ENCODE results near the gene FHOD3. TPM values are rescaled to one million over a fixed set of nuclear protein-coding genes. Genes with fewer than 3 reads are reported as not detected.

The FHOD3 gene
- total RNA-seq, 1 experiment from 2014 or later = 2.9 TPM

DNA sequence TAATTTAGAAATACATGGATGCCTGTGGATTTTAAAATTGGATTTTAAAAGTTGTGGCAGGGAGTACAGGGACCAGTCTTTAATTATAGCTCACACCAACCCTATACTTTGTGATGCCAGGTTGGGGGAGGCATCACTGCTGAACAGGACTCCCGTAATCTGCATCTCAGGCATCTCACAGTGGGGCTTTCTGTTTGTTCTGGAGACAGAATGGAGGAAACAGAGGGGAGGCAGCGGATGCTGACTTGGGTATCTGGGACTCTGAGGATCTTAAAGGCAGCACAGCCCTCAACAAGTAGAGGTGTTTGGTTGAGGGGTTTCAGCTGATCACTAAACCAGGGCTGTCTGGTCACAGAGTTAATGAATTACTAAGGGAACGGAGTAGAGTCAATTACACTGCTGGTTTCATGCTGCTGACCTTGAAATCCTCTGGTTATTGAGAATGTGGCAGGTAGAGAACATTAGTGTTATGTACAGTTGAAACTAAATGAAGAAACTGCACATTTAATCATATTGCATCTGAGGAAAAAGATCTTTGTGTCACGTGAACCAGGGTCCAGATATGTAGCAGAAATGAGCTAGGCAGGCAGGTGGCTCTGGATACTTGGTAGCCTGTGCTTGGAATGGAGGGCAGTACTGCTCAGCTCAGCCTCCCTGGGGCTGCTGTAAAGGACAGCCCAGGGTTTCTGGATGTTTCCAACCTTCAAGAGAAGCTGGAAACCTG is 40.3 kb downstream of the FHOD3 start:
- no TSS peak for BruUV-seq (replicated peaks)
- intact Hi-C loops (cut with micrococcal nuclease; ENCODE audit: unreplicated experiment) = no loop called here
- Mint-ChIP-seq H3K4me1 (ENCODE audit: low read depth, unreplicated experiment) (peaks cover 11% of the 10 kb centered on the region), H3K27ac (ENCODE audit: unreplicated experiment) (no peak overlapping the region), H3K9me3 (ENCODE audit: low read depth, unreplicated experiment) (no peaks in the 10 kb centered on the region), H3K4me3 (ENCODE audit: low read depth, unreplicated experiment) (no peak overlapping the region), H3K36me3 (ENCODE audit: insufficient read depth, unreplicated experiment) (no peaks in the 10 kb centered on the region), H3K27me3 (ENCODE audit: unreplicated experiment) (peaks cover 14% of the 10 kb centered on the region)
- DNase-seq = no peak
- CTCF ChIA-PET = no interaction called here
- no peak for TF ChIP-seq CTCF (IDR thresholded peaks at IDR 0.05; ENCODE audit: unreplicated experiment)

DNA sequence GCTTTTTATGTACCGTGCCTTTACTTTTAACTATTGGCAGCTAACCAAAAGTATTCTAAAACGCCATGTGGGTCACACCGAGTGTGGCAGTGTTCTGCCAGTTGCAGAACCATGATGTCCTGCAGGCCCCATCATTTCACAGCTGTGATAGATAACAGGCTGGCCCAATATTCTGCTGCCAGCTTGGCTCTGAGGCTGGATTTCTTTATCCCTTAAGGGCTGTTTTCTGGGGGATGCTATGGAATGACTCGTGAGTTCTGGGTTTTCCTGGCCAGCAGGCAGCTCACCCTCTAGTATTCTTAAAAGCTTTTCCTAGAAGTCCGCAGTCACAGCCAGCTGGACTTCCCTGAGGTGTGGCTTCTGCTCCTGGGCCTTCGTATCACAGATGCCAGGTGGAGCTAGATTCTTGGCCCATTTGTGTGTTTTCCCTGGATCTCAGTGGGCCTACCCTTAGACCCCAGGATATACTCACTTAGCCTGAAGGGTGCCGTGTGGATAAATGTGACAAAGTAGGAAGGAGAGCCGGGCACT is 41.0 kb downstream of the FHOD3 start:
- Mint-ChIP-seq H3K9me3 (ENCODE audit: low read depth, unreplicated experiment) (no peaks in the 10 kb centered on the region), H3K36me3 (ENCODE audit: insufficient read depth, unreplicated experiment) (no peaks in the 10 kb centered on the region), H3K27ac (ENCODE audit: unreplicated experiment) (no peak overlapping the region), H3K4me3 (ENCODE audit: low read depth, unreplicated experiment) (no peak overlapping the region), H3K4me1 (ENCODE audit: low read depth, unreplicated experiment) (peaks cover 11% of the 10 kb centered on the region), H3K27me3 (ENCODE audit: unreplicated experiment) (peaks cover 14% of the 10 kb centered on the region)
- BruUV-seq (replicated peaks) = no TSS peak
- no peak for TF ChIP-seq CTCF (IDR thresholded peaks at IDR 0.05; ENCODE audit: unreplicated experiment)
- no peak for DNase-seq
- CTCF ChIA-PET = no interaction called here
- intact Hi-C loops (cut with micrococcal nuclease; ENCODE audit: unreplicated experiment) = no loop called here

DNA sequence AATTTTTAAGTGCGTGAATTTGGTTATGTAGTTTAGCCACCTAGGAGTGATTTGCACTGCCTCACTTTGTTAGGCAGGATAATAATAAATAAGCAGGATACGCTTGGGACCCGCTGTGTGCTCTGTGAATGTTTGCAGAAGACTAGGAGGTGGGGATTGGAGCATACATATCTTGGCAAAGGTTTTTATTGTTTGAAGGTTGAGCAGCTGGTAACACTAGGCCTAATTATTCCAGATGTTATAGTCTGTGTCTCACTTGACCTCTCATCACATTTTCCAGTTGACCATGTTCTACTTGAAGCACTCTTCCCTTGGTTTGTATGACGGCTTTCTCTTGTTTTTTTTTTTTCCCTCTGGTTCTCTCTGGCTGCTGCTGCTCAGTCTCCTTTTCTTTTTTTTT is 42.7 kb downstream of the FHOD3 start:
- Mint-ChIP-seq H3K27me3 (ENCODE audit: unreplicated experiment) (peaks cover 14% of the 10 kb centered on the region), H3K9me3 (ENCODE audit: low read depth, unreplicated experiment) (no peaks in the 10 kb centered on the region), H3K27ac (ENCODE audit: unreplicated experiment) (no peak overlapping the region), H3K4me1 (ENCODE audit: low read depth, unreplicated experiment) (peaks cover 11% of the 10 kb centered on the region), H3K4me3 (ENCODE audit: low read depth, unreplicated experiment) (no peak overlapping the region), H3K36me3 (ENCODE audit: insufficient read depth, unreplicated experiment) (no peaks in the 10 kb centered on the region)
- CTCF ChIA-PET = no interaction called here
- no TSS peak for BruUV-seq (replicated peaks)
- no peak for DNase-seq
- no peak for TF ChIP-seq CTCF (IDR thresholded peaks at IDR 0.05; ENCODE audit: unreplicated experiment)
- intact Hi-C loops (cut with micrococcal nuclease; ENCODE audit: unreplicated experiment) = no loop called here

GRCh38 chr18:36341944-36342343 is 44.4 kb downstream of the FHOD3 start:
- no peak overlapping the region for H3K27ac Mint-ChIP-seq (ENCODE audit: unreplicated experiment)

More at GRCh38 chr18:36341944-36342343, 44.4 kb downstream of the FHOD3 start:
- Mint-ChIP-seq H3K27me3 (ENCODE audit: unreplicated experiment) (peaks cover 14% of the 10 kb centered on the region), H3K4me1 (ENCODE audit: low read depth, unreplicated experiment) (peaks cover 11% of the 10 kb centered on the region), H3K36me3 (ENCODE audit: insufficient read depth, unreplicated experiment) (no peaks in the 10 kb centered on the region), H3K4me3 (ENCODE audit: low read depth, unreplicated experiment) (no peak overlapping the region), H3K9me3 (ENCODE audit: low read depth, unreplicated experiment) (no peaks in the 10 kb centered on the region)
- CTCF ChIA-PET = no interaction called here
- no peak for TF ChIP-seq CTCF (IDR thresholded peaks at IDR 0.05; ENCODE audit: unreplicated experiment)
- no peak for DNase-seq
- no TSS peak for BruUV-seq (replicated peaks)
- intact Hi-C loops (cut with micrococcal nuclease; ENCODE audit: unreplicated experiment) = no loop called here
